Epithelial cell of proximal tubule (primary cell): ENCODE measurements around the gene ADGRA1. TPM values are rescaled to one million over a fixed set of nuclear protein-coding genes. Genes with fewer than 3 reads are reported as not detected.

Experiments used
- DNase-seq: peaks from one replicate; pipeline ENCODE4 v3.0.0-alpha.2; 2011; ENCODE audit warnings: low read depth
- H3K4me3 ChIP-seq: 2 replicates; pipeline ENCODE4 v1.5.1; 2011; ENCODE audit warnings: low read depth, mild to moderate bottlenecking, low read length
- CTCF ChIP-seq: conservative IDR thresholded peaks from 2 replicates; pipeline ENCODE4 v1.5.1; 2012; ENCODE audit warnings: low read depth, mild to moderate bottlenecking, low read length
- total RNA-seq: library from RNA; depleted of rRNA; stranded (reverse); fragments of >200 nt; gene quantifications from 2 replicates; pipeline ENCODE4 v1.2.3, GENCODE V29; 2015

ADGRA1 gene
- total RNA-seq, 1 donor from 2014 or later = not detected

GRCh38 chr10:133180965-133181639 is 93.4 kb downstream of the ADGRA1 start:
- no peak overlapping the region for H3K4me3 ChIP-seq
- TF ChIP-seq CTCF = no peak

More at GRCh38 chr10:133180965-133181639, 93.4 kb downstream of the ADGRA1 start:
- DNase-seq = no peak

Other genes starting within 250 kb of the ADGRA1 start
- gene CFAP46, start 145.4 kb upstream of the ADGRA1 start, total RNA-seq = 1.1 and 2.2 TPM in 2 replicates
- 0.06 and 0.65 TPM in 2 replicates for gene KNDC1, start 72.3 kb downstream of the ADGRA1 start, total RNA-seq
- not detected in 2 replicates for gene UTF1, start 142.3 kb downstream of the ADGRA1 start, total RNA-seq
- not detected in 2 replicates for gene VENTX, start 149.9 kb downstream of the ADGRA1 start, total RNA-seq
- 26.0 and 52.6 TPM in 2 replicates for gene ADAM8, start 188.9 kb downstream of the ADGRA1 start, total RNA-seq
- gene TUBGCP2, start 220.9 kb downstream of the ADGRA1 start, total RNA-seq = 35.2 and 68.9 TPM in 2 replicates
- gene ZNF511, start 221.0 kb downstream of the ADGRA1 start, total RNA-seq = 28.8 and 59.6 TPM in 2 replicates
- gene CALY, start 249.0 kb downstream of the ADGRA1 start, total RNA-seq = 1.5 TPM in 1 of 2 replicates, not detected in the other